ENCODE results near the gene PLXNA1.

Gene PLXNA1

DNA sequence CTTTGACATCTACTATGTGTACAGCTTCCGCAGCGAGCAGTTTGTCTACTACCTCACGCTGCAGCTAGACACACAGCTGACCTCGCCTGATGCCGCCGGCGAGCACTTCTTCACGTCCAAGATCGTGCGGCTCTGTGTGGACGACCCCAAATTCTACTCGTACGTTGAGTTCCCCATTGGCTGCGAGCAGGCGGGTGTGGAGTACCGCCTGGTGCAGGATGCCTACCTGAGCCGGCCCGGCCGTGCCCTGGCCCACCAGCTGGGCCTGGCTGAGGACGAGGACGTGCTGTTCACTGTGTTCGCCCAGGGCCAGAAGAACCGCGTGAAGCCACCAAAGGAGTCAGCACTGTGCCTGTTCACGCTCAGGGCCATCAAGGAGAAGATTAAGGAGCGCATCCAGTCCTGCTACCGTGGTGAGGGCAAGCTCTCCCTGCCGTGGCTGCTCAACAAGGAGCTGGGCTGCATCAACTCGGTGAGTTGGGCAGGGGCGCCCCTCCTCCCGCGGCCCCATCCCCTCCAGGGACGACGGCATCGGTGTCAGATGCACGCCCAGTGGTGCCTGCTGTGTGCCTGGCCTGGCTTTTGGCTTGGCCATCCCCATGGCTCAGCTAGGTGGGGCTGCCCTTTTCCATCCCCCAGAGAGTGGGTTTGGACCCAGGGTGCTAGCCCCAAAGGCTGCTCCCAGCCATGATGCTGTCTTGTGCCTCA is 6.6 kb downstream of the PLXNA1 start:
- DNase-seq, result no peak

DNA sequence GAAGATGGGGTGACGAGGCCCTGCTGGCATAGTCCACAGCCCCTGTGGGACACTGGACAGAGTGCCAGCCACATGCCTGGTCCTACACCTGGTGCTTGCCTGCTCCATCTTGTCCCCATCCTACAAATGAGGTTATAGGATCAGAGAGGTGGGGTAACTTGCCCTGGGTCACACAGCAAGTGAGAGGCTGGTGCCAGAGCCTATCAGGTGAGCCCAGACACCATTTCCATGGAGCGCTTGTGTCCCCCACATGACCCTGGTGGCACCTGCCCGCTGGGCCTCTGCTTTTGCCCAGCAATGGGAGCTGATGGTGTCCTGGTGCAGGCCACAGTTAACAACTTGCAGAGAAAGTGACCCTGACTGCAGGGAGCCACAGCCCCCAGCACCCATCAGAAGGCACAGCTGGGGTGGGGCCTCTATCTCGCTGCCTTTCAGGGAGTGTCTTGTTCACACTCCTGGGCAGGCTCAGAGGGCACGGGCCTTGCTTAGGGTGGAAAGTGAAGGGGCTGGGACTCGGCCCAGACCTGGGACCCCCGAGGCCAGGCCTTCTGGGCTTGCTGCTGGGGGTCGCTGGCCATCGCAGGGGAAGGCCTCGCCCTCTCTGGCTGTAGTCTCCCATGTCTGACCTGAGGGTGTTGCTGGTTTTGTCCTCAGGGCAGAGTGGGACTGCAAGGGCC is 7.2 kb downstream of the PLXNA1 start:
- no peak for DNase-seq

DNA sequence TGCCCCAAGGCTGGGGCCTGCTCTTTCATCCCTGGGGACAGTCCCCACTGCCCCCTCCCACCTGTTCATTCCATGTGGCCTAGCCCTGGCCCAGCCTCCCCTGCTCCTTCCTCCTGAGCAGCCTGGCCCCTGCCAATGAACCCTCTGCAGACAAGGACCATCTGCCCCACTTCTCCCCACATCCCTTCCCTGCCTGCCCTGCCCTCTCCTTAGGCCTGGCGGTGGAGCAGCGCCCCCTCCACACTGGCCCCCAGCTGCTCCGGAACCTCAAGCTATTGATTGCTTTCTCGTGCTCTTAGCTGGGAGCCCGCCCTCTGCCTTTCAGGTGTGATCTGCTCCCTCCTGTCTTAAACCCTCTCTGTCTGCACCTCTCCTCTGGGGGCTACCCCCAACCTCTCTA is 8.0 kb downstream of the PLXNA1 start:
- no peak for DNase-seq

DNA sequence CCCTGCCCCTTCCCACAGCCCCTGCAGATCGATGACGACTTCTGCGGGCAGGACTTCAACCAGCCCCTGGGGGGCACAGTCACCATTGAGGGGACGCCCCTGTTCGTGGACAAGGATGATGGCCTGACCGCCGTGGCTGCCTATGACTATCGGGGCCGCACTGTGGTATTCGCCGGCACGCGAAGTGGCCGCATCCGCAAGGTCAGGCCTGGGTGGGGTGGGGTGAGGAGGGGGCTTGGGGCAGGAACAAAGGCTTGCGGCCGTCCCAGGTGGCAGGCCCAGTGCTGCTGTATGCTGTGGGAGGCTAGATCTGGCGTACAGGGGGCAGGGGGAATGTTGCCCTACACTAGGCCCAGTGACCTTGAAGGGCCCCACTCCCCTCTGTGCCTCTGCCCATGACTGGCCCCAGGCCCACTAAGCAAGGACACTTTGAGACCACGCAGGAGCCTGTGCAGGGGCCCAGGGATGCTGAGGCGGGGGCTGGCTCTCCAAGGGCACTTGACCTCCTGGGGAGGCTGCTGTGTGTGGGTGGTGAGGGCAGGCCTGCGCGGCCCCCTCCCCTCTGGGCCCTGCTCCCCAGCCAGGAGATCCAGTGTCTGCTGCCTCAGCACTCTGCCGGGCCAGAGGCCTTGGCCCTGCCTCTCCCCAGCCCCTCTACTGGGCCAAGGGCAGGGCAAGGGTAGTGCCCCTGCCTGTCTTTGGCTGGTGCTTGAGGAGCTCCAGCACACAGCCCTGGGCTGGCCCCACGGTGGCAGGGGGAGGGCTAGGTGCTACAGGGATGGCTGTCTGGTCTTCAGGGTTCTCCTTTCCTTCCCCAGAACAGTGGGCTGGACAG is 8.7 kb downstream of the PLXNA1 start:
- DNase-seq, result no peak

DNA sequence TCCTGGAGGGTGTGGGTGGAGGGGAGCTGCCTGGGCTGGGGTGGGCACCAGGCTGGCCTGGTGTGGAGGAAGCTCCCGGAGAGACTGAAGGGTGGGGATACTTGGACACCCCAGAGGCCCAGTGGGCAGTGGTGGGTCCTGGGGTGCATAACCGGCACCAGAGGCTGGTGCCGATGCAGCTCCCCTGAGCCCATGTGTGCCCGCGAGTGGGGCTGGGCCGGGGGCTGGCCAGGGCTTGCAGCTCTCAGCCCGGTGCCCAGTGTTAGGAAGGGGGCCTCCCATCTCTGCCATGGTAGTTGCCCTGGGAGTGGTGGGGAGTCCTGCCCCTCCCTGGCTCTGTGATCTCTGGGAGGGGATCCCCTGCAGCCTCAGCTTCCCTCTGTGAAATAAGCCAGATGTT is 9.3 kb downstream of the PLXNA1 start:
- DNase-seq, result no peak

DNA sequence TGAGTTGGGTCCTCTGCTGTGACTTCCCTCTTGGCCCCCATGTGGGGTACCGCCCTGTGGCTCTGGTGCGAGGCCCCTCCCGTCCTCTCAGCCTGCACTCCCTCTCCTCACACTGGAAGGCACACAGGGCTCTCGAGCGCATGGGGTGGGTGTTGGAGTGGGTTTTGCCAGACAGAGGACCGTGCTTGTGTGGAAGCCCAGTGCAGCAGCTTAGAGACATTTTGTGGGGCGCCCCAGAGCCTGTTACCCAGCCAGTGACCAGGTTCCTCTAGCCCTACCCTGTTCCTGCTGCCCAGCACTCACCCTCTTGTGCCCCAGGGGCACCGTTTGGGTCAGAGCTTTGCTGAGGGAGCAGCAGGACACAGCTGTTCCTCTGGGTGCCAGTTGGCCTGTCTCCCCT is 9.9 kb downstream of the PLXNA1 start:
- no peak for DNase-seq

DNA sequence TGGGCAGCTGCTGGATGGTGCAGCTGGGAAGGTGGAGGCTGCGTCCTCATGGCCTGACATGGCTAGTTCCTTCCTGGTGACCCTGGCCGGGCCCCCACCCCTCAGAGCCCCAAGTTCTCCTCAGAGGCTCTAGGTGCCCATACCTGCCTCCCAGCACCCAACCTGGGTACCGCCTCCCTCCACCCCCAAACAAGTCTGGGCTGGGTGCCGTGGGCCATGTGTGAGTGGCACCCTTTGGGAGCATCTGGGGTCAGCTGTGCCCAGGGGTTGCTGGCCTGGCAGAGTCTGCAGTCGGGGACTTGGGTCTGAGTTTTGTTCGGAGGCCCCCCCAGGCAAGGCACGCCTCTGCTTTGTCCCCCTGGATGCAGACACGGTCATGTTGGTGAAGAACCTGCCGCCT is 10.5 kb downstream of the PLXNA1 start:
- no peak for DNase-seq

DNA sequence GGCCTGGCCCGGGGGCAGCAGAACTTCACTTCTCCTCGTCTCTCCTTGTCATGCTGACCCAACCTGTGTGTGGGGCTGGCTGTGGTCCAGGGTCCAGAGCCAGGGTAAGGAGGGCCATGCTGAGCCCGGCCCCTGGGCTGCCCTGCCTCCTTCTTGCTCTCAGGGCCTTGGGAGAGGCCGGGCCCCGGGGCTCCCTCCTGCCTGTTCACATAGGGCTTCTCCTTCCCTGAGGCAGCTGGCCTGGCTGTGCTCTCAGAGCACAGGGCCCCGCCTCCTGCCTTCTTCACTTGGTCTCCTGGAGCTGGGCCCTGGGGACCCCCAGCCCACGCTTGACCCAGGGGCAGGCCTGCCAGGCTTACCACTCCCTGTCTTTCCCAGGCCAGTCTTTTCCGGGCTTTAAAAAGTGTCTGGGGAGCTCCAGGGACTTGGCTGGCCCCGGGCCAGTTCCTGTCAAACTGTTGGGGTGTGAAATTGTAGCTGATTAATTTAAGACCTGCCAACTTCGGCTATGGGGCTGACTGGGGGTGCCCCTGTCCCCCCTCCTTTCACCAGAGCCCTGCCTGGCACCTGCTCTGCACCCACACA is 11.8 kb downstream of the PLXNA1 start:
- no peak for DNase-seq

DNA sequence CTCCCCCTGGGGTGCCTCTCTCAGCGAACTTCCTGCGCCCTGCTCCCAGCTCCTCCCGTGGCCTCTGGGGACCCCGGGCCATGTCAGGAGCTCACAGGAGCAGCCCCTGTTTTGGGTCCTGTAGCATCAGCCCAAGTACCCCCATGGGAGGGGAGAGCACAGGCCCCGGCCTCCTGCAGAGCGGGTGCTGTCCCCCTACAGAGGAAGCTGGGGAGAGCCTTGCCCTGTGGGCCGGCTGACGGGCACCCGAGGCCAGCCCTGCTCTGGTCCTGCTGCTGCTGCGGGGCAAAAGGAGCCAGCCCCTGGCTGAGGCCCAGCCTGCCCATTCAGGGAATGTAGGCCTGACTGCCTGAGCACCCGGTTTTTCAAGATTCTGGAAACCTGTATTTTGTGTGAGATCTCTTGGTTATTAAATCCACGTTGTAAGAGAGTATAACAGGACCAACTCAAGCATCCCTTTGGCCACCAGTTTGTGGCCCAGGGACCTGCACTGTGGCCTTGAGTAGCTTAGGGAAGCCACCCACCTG is 12.4 kb downstream of the PLXNA1 start:
- no peak for DNase-seq

DNA sequence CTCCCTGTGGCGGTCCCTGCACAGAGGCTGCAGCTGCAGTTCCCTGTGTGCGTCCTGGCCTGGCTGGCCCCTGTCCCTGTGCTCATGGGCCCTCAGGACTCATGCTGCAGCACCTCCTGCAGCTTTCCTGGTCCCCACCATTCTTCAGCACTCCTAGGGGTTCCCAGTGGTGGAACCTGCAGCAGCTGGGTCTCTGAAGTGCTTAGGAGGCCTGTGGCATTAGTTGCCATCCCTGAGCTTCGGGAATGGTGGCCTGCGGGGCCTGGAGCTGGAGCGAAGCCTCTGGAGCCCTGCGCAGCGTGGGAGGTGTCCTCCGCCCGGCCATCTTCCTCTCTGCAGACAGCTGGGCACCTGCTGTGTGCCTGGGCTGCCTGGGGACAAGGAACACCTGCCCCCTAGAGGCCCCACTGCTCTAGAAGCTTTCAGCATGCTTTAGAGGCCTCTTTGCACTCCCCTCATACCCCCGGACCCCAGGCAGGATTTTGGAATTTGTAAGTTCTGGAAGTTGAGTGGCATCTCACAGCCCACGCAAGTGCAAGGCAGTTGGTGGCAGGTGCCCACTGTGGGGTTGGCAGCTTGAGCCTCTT is 13.1 kb downstream of the PLXNA1 start:
- DNase-seq, result no peak

DNA sequence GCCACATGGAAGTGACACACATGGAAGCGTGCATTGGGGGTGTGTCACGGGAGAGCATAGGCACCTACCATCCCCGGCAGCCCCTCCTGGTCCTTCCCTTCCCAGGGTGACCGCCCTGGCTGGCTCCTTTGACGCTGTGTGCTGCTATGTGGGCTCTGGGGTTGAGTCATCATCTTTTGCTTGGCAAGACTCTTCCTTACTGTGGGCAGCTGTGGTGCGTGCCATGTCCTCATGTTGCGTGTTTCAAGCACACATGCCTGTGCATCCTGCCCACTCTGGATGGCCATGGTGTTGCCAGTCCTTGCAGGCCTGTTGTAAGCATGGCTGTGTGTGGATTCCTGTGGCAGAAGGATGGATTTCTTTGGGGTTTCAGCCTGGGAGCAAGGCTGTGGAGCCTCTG is 14.0 kb downstream of the PLXNA1 start:
- no peak for DNase-seq

DNA sequence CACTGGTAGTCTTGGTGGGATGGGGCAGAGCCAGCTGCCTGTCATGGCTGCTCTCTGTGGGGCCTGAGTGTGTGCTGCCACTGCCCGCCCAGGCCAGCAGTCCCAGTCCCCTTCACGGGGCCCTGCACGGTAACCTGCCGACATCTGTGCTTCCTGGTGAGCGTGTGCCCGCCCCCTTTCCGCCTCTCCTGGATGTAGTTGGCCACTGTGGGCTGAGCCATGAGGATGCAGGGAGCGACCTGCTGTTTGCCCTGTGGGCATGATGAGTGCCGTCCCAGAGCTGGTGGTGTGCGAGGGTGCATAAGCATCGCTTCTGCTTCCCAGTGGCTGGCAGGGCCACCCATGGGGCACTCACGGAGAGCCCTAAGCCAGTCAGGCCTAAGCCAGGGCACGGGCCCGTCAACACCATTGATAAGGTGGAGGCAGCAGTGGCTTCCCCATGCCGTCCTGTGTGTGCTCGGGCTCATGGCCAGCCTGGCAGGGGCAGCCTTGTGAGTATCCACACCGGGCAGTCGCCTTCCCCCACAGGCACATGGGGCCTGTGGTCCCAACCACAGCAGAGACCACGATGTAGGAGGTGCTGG is 14.6 kb downstream of the PLXNA1 start:
- no peak for DNase-seq

DNA sequence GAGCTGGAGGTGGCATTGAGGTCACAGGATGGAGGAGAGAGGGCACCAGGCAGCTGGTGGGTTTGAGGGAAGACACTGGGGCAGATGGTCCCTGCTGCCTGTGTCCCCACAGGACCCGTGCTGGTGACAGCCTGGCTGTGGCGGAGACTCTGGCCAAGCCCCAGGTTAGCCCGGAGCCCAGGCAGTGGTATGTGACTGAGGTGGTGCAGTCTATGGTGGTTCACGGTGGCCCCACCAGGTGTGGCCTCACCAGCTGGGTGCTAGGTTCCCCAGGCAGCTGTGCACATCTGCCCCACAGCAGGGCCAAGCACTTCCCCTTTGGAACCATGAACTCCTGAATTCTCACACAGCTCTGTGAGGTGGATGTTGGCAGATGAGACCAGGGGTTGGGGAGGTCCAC is 15.4 kb downstream of the PLXNA1 start:
- no peak for DNase-seq

DNA sequence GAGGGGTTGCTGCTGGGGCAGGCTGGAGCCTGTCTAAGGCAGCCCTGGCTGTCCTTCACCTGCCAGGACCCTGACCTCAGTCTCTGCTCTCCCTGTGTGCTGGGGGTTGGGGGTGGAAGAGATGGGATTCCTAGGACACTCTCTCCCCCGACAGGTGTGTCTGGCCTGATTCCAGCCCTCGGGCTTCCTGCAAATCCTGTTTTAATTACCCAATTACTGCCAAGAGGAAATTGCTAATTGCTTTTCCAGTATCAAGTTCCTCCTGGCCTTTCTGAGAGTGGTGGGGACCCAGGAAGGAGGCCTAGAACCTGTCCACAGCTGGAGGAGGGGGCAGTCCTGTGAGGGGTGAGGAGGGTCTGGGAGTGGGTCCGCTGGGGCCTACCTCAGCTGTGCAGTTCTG is 15.8 kb downstream of the PLXNA1 start:
- no peak for DNase-seq

DNA sequence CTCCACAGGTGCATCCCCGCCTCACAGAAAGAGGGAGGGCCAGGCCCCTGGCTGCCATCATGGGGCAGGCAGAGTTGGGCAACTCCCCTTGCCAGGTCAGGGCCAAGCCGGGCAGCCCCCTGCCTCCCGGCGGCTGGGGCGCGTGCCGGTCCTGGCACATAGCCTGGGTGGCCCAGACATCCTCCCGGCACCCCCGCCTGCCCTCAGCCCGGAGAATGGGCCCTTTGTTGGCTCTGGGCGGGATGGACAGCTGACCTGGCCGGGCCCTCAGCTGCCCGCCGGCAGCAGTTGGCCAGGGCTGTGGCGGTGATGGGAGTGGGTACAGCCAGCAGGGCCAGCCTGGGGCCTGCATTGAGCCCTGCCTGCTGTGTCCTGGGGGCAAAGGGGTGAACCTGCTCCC is 16.5 kb downstream of the PLXNA1 start:
- no peak for DNase-seq

DNA sequence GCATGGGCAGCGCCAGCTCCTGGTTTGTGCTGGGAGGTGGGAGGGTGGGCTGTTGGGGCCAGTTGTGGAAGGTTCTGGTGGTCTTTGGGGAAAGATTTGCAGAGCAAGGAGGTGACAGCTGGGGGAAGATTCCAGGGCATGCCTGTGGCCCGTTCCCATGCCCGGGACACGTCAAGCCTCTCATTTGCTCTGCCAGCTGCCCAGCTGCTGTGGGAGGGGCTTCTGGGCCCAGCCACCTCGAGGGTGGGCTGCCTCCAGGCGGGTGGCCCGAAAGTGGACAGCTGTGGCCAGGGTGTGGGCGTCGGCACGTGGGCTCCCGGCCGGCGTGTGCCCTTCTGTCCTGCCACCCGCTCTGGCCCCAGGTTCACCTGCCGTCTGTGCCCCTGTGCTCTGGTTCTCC is 17.2 kb downstream of the PLXNA1 start:
- DNase-seq, result no peak

DNA sequence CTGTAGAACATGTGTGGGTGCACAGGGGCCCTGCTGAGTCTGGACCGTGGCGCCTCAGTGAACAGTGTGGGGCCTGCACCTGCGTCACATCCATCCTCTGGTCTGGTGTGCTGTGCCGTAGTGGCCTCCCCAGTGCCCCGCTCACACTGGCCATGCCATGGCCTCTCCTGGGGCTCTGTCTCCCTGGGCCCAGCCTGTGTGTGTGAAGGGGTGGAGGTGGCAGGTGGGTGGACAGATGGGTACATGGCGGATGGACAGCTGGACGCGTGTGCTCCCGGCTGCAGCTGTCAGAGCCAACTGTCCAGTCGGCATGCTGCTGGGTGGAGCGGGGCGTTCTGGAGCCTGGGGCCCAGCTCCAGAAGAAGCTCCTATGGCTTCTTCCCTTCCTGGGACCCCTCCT is 17.8 kb downstream of the PLXNA1 start:
- DNase-seq, result no peak

DNA sequence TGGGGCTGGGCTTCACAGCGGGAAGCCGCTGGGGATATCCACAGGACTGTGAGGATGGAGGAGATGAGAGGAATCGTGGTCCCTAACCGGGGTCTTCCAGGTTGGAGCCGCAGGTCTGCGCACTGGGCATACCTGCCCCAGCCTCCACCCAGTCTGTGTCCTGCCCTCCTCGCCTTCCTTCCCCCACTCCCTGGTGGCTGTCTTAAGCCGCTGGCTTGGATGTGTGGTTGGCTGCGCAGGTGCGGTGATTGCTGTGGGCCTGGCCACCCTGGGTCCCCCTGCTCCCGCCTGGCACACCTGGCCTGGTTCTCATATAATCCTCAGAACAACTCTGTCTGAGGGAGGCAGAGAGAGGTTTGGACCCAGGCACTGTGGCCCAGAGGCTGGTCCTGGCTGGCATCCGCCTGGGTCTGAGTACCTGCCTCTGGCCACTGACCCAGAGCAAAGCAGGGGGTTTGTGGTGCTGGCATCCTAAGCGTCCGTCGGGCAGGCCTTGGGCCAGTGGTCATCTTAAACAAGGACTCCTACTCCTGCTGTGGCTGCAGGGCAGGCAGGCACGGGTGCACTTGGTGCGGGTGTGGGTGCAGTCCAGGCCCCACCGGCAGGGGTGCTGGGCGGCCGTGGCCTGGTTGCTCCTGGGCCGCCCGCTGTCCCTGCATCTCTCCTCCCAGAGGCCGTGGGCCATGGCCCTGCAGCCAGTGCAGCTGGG is 18.7 kb downstream of the PLXNA1 start:
- no peak for DNase-seq

DNA sequence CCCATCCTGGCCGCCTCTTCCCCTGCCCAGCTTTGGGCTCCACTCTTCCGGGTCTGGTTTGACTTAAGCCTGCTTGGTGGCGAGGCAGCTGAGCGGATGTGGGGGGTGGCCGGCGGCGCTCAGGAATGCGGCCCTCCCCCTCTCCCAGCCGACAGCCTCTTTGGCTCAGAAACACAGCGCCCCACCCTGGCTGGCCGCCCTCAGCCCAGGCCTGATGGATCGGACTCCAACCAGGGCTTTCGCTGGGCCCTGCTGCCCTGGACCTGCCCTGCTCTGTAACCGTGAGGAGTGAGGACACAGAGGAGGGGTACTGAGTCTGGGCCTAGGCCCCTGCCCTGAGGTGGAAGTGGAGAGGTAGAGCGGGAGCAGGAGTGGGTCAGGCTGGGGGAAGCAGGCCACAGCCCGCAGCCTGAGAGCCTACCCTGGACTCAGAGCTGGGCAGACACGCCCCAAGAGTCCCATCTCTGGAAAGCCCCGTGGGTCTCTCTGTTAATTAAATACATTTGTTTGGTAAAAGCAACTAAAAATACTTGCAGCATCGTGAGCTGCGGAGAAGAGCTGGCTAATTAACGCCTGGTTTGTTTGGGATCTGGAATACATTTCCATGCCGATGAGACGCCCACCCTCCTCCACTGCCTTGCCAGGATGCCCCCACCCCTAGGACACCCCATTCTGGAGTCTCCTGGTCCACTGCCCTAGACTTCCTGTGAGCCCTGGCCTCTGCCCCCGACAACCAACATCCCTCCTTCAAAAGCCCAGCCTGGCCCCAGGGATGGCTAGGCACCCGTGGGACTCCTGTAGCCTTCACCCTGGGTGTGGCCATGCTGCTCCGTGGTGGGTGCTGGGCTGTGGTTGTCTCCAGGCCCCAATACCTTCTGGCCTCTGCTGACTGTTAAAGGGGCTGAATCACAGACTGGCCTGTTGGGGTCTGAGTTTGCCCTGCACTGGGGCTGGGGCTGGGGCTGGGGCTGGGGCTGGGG is 19.6 kb downstream of the PLXNA1 start:
- DNase-seq, result no peak

DNA sequence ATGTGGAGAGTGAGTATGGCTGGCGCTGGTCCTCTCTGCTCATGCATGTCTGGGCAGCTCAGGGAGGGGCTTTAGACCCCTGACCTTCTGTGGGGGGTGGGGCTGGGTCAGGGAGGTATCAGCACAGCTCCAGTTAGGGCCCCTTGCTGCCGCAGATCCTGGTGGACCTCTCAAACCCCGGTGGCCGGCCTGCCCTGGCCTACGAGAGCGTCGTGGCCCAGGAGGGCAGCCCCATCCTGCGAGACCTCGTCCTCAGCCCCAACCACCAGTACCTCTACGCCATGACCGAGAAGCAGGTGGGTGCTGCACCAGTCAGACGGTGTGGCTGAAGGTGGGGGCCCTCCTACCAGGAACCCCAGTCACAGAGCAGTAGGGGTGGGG is 20.2 kb downstream of the PLXNA1 start:
- no peak for DNase-seq
